Mesenchymal stem cell (in vitro differentiated cells and primary cell): ENCODE measurements around the gene KREMEN1.

ENCODE experiments used
- DNase-seq: peaks from one replicate; pipeline ENCODE4 v3.0.0-alpha.2; 2013
- H2AFZ ChIP-seq: one replicate; pipeline ENCODE4 v1.6.1; 2013; ENCODE audit warnings: low read depth, mild to moderate bottlenecking, control low read depth, inconsistent platforms, low read length, moderate library complexity
- H2AK5ac ChIP-seq: 2 replicates; pipeline ENCODE4 v1.6.1; 2013; ENCODE audit warnings: low read length, moderate library complexity, mild to moderate bottlenecking, inconsistent platforms; ENCODE audit not compliant: severe bottlenecking
- H2BK120ac ChIP-seq: one replicate; pipeline ENCODE4 v1.6.1; 2013; ENCODE audit warnings: low read depth, mild to moderate bottlenecking, inconsistent platforms, low read length, moderate library complexity
- H2BK12ac ChIP-seq, 2 experiments: one replicate each; pipeline ENCODE4 v1.6.1; 2013; ENCODE audit warnings: inconsistent platforms in 2 of 2, low read length in 2 of 2, mild to moderate bottlenecking in 2 of 2, moderate library complexity in 2 of 2, control low read depth in 1 of 2
- H2BK15ac ChIP-seq: one replicate; pipeline ENCODE4 v1.6.1; 2013; ENCODE audit warnings: mild to moderate bottlenecking, low read depth, inconsistent platforms; ENCODE audit not compliant: poor library complexity, severe bottlenecking
- H2BK5ac ChIP-seq: 2 replicates; pipeline ENCODE4 v1.6.1; 2013; ENCODE audit warnings: low read depth, mild to moderate bottlenecking, low read length, control low read depth, inconsistent platforms; ENCODE audit not compliant: poor library complexity, severe bottlenecking
- H3K14ac ChIP-seq, 2 experiments: one replicate each; pipeline ENCODE4 v1.6.1; 2013; ENCODE audit warnings: inconsistent platforms in 2 of 2, low read length in 2 of 2, control low read depth in 1 of 2, mild to moderate bottlenecking in 1 of 2, moderate library complexity in 1 of 2
- H3K18ac ChIP-seq, 2 experiments: one replicate each; pipeline ENCODE4 v1.6.1; 2013; ENCODE audit warnings: inconsistent platforms in 2 of 2, low read length in 2 of 2, control low read depth in 1 of 2, low read depth in 1 of 2, mild to moderate bottlenecking in 1 of 2
- H3K23ac ChIP-seq, 2 experiments: one replicate each; pipeline ENCODE4 v1.6.1; 2013; ENCODE audit warnings: inconsistent platforms in 2 of 2, low read length in 2 of 2, mild to moderate bottlenecking in 2 of 2, moderate library complexity in 2 of 2, control low read depth in 1 of 2
- H3K27ac ChIP-seq: 2 replicates; pipeline ENCODE4 v1.5.1; 2013; ENCODE audit warnings: mild to moderate bottlenecking, moderate library complexity, low read length, control low read depth, inconsistent platforms; ENCODE audit not compliant: poor library complexity, severe bottlenecking
- H3K27me3 ChIP-seq, 2 experiments: 2 replicates each; pipeline versions ENCODE4 v1.6.1 to v1.7.0; 2013; ENCODE audit warnings: low read length in 2 of 2, mild to moderate bottlenecking in 2 of 2, moderate library complexity in 2 of 2, control low read depth in 1 of 2, inconsistent platforms in 1 of 2; ENCODE audit not compliant: control insufficient read depth in 1 of 2, insufficient read depth in 1 of 2
- H3K36me3 ChIP-seq, 2 experiments: 2 replicates each; pipeline versions ENCODE4 v1.6.1 to v1.7.0; 2013; ENCODE audit warnings: low read length in 2 of 2, control low read depth in 1 of 2, inconsistent platforms in 1 of 2, low read depth in 1 of 2, mild to moderate bottlenecking in 1 of 2; ENCODE audit not compliant: insufficient read depth in 2 of 2, control insufficient read depth in 1 of 2
- H3K4ac ChIP-seq, 2 experiments: one replicate each; pipeline ENCODE4 v1.6.1; 2013; ENCODE audit warnings: inconsistent platforms in 2 of 2, low read length in 2 of 2, mild to moderate bottlenecking in 2 of 2, moderate library complexity in 2 of 2, control low read depth in 1 of 2, low read depth in 1 of 2
- H3K4me1 ChIP-seq: 2 replicates; pipeline ENCODE4 v1.6.1; 2013; ENCODE audit warnings: low read depth, low read length, control low read depth; ENCODE audit not compliant: control insufficient read depth, insufficient read depth
- H3K4me2 ChIP-seq: 2 replicates; pipeline ENCODE4 v1.6.1; 2013; ENCODE audit warnings: low read length, mild to moderate bottlenecking, inconsistent platforms; ENCODE audit not compliant: poor library complexity, severe bottlenecking
- H3K4me3 ChIP-seq, 2 experiments: 2 replicates each; pipeline versions ENCODE4 v1.5.1 to v1.7.0; 2013; ENCODE audit warnings: low read length in 2 of 2, mild to moderate bottlenecking in 2 of 2, control low read depth in 1 of 2, low read depth in 1 of 2; ENCODE audit not compliant: insufficient read depth in 1 of 2
- H3K79me1 ChIP-seq: replicated peaks from 2 replicates; pipeline ENCODE4 v1.6.1; 2013; ENCODE audit warnings: mild to moderate bottlenecking, control low read depth, low read length, inconsistent platforms; ENCODE audit not compliant: poor library complexity, severe bottlenecking
- H3K9ac ChIP-seq: 2 replicates; pipeline ENCODE4 v1.7.0; 2013; ENCODE audit warnings: mild to moderate bottlenecking, low read length, moderate library complexity
- H3K9me3 ChIP-seq: 2 replicates; pipeline ENCODE4 v1.7.0; 2013; ENCODE audit warnings: mild to moderate bottlenecking, low read length; ENCODE audit not compliant: control insufficient read depth
- H4K8ac ChIP-seq: one replicate; pipeline ENCODE4 v1.6.1; 2013; ENCODE audit warnings: inconsistent platforms, mild to moderate bottlenecking, low read length, moderate library complexity
- H4K91ac ChIP-seq: one replicate; pipeline ENCODE4 v1.6.1; 2013; ENCODE audit warnings: mild to moderate bottlenecking, low read length, inconsistent platforms
- WGBS: methylation state at CpG from one replicate; pipeline ENCODE4 v1.1.7; 2013; ENCODE audit warnings: mixed read lengths; 5-methylcytosine and 5-hydroxymethylcytosine counted together

The KREMEN1 gene

GRCh38 chr22:29031227-29032011 is 41.4 kb upstream of the KREMEN1 start:
- Histone ChIP-seq H2AFZ (peak overlapping the region; percentile 36), H2BK120ac (peak overlapping the region; percentile 94), H4K91ac (peak overlapping the region; percentile 58), H3K14ac (peak overlapping the region in 1 of 2 experiments; percentile 86), H3K18ac (peak overlapping the region; percentile 55 to 84), H3K27me3 (no peaks in the 10 kb centered on the region), H3K9me3 (no peaks in the 10 kb centered on the region), H2BK12ac (peak overlapping the region in 1 of 2 experiments; percentile 97), H3K79me1 (peaks cover 37% of the 10 kb centered on the region), H3K23ac (no peak overlapping the region), H3K4ac (peak overlapping the region; percentile 36 to 82), H3K4me3 (peak overlapping the region in 1 of 2 experiments; percentile 59), H2AK5ac (peak overlapping the region; percentile 77), H2BK15ac (peak overlapping the region; percentile 57), H3K27ac (peak overlapping the region; percentile 99), H3K4me2 (peak overlapping the region; percentile 65), H2BK5ac (peak overlapping the region; percentile 97), H3K4me1 (peaks cover 25% of the 10 kb centered on the region), H4K8ac (peak overlapping the region; percentile 81), H3K9ac (peak overlapping the region; percentile 88), H3K36me3 (peaks cover 0 to 3% of the 10 kb centered on the region in 2 experiments)
- DNase-seq: peak; percentile 100
- 0% methylated on average over 18 of the region's 18 CpGs for WGBS

- 66% methylated on average over 8 of the region's 8 CpGs for WGBS
- H3K27me3 ChIP-seq: no peaks in the 10 kb centered on the region
- H3K4ac ChIP-seq: peak overlapping the region; percentile 36 to 82
- H3K27ac ChIP-seq: peak overlapping the region; percentile 99
- H2BK12ac ChIP-seq: peak overlapping the region; percentile 55 to 97
- H3K4me2 ChIP-seq: no peak overlapping the region
- peak overlapping the region in 1 of 2 experiments; percentile 59 for H3K4me3 ChIP-seq
- H3K18ac ChIP-seq: peak overlapping the region; percentile 6 to 55
- H2BK5ac ChIP-seq: peak overlapping the region; percentile 97
- peak overlapping the region; percentile 58 for H4K91ac ChIP-seq
- H3K4me1 ChIP-seq: peaks cover 25% of the 10 kb centered on the region
- peak overlapping the region; percentile 35 for H2BK15ac ChIP-seq
- peak overlapping the region; percentile 77 for H2AK5ac ChIP-seq
- DNase-seq: no peak
- H3K9ac ChIP-seq: peak overlapping the region; percentile 88
- peak overlapping the region; percentile 81 for H4K8ac ChIP-seq
- no peak overlapping the region for H3K14ac ChIP-seq
- H2AFZ ChIP-seq: no peak overlapping the region
- no peak overlapping the region for H3K23ac ChIP-seq
- H2BK120ac ChIP-seq: peak overlapping the region; percentile 85
- H3K9me3 ChIP-seq: no peaks in the 10 kb centered on the region
- peaks cover 31% of the 10 kb centered on the region for H3K79me1 ChIP-seq
- H3K36me3 ChIP-seq: peaks cover 0 to 3% of the 10 kb centered on the region in 2 experiments
These were observed 40.8 kb upstream of the KREMEN1 start for GRCh38 chr22:29032014-29032475.

GRCh38 chr22:29032584-29032983 is 40.3 kb upstream of the KREMEN1 start:
- H3K18ac ChIP-seq: peak overlapping the region; percentile 11 to 78
- H3K36me3 ChIP-seq: peaks cover 0 to 4% of the 10 kb centered on the region in 2 experiments
- H3K4me1 ChIP-seq: peaks cover 26% of the 10 kb centered on the region
- peak overlapping the region; percentile 99 for H3K27ac ChIP-seq
- H2BK15ac ChIP-seq: no peak overlapping the region
- 51% methylated on average over 2 of the region's 2 CpGs for WGBS
- peak overlapping the region; percentile 23 for H2AK5ac ChIP-seq
- H2BK120ac ChIP-seq: no peak overlapping the region
- no peak overlapping the region for H3K9ac ChIP-seq
- peak overlapping the region; percentile 21 for H2BK5ac ChIP-seq
- H3K4me2 ChIP-seq: no peak overlapping the region
- H4K8ac ChIP-seq: no peak overlapping the region
- no peak overlapping the region for H4K91ac ChIP-seq
- peaks cover 31% of the 10 kb centered on the region for H3K79me1 ChIP-seq
- H3K4ac ChIP-seq: peak overlapping the region in 1 of 2 experiments; percentile 24
- H3K27me3 ChIP-seq: no peaks in the 10 kb centered on the region
- H3K14ac ChIP-seq: no peak overlapping the region
- peak overlapping the region; percentile 65 to 75 for H2BK12ac ChIP-seq
- H3K23ac ChIP-seq: no peak overlapping the region
- H3K9me3 ChIP-seq: no peaks in the 10 kb centered on the region
- no peak overlapping the region for H2AFZ ChIP-seq
- DNase-seq: peak; percentile 68
- no peak overlapping the region for H3K4me3 ChIP-seq

GRCh38 chr22:29037340-29037932 is 35.4 kb upstream of the KREMEN1 start:
- H3K9me3 ChIP-seq: no peaks in the 10 kb centered on the region

More at GRCh38 chr22:29037340-29037932, 35.4 kb upstream of the KREMEN1 start:
- no peak overlapping the region for H2BK5ac ChIP-seq
- no peak overlapping the region for H3K4ac ChIP-seq
- H3K14ac ChIP-seq: peak overlapping the region in 1 of 2 experiments; percentile 42
- H2BK120ac ChIP-seq: no peak overlapping the region
- peaks cover 0 to 3% of the 10 kb centered on the region in 2 experiments for H3K36me3 ChIP-seq
- H3K23ac ChIP-seq: no peak overlapping the region
- no peak overlapping the region for H3K4me3 ChIP-seq
- H3K4me1 ChIP-seq: peaks cover 16% of the 10 kb centered on the region
- no peak overlapping the region for H3K9ac ChIP-seq
- H3K79me1 ChIP-seq: peaks cover 37% of the 10 kb centered on the region
- no peak overlapping the region for H3K4me2 ChIP-seq
- H2BK12ac ChIP-seq: no peak overlapping the region
- H4K8ac ChIP-seq: no peak overlapping the region
- WGBS: 98% methylated on average over 4 of the region's 4 CpGs
- no peak overlapping the region for H3K27ac ChIP-seq
- DNase-seq: no peak
- H2AK5ac ChIP-seq: peak overlapping the region; percentile 40
- H4K91ac ChIP-seq: no peak overlapping the region
- H2AFZ ChIP-seq: no peak overlapping the region
- no peak overlapping the region for H3K18ac ChIP-seq
- no peaks in the 10 kb centered on the region for H3K27me3 ChIP-seq
- H2BK15ac ChIP-seq: no peak overlapping the region
